CD4-positive, alpha-beta T cell (primary cell): Measurements from ENCODE around the gene BEND7. TPM values are rescaled to one million over a fixed set of nuclear protein-coding genes. Genes with fewer than 3 reads are reported as not detected.

ENCODE experiments used
- ATAC-seq: fragments of 200-7000 bp; cut with Tn5 transposase; one replicate; pipeline ENCODE4 v1.10.0; 2022; ENCODE audit warnings: mild to moderate bottlenecking; ENCODE audit not compliant: poor library complexity
- CTCF ChIA-PET: fragments of 350-600 bp; sonication (Branson Sonifier 250); formaldehyde crosslinking; loops from one replicate; lab custom pipeline; 2021; ENCODE audit warnings: antibody characterized with exemption, inconsistent platforms; lab: Charles Lee
- POLR2A ChIA-PET: fragments of 350-600 bp; sonication (Branson Sonifier 250); formaldehyde crosslinking; loops from one replicate; lab custom pipeline; 2021; ENCODE audit warnings: antibody characterized with exemption, inconsistent platforms; lab: Charles Lee
- DNase-seq, 14 experiments: peaks; one replicate each; pipeline ENCODE4 v3.0.0-alpha.2; 2013 to 2020; ENCODE audit warnings: mixed read lengths in 2 of 14
- H3K27ac ChIP-seq, 2 donors: one replicate each; pipeline versions ENCODE4 v1.5.1 to v1.7.0; 2013; ENCODE audit warnings: low read length in 2 of 2, low read depth in 1 of 2, mild to moderate bottlenecking in 1 of 2
- H3K27me3 ChIP-seq, 2 experiments: 1 replicate in 1 of 2; 2 replicates in 1 of 2; pipeline versions ENCODE4 v1.6.1 to v1.7.0; 2013; ENCODE audit warnings: low read length in 2 of 2, control low read depth in 1 of 2, mild to moderate bottlenecking in 1 of 2, moderate library complexity in 1 of 2; ENCODE audit not compliant: insufficient read depth in 2 of 2, control insufficient read depth in 1 of 2
- H3K36me3 ChIP-seq: one replicate; pipeline ENCODE4 v1.6.1; 2013; ENCODE audit warnings: low read length, control low read depth; ENCODE audit not compliant: insufficient read depth
- H3K4me1 ChIP-seq: one replicate; pipeline ENCODE4 v1.6.1; 2013; ENCODE audit warnings: low read length, control low read depth; ENCODE audit not compliant: insufficient read depth
- H3K4me3 ChIP-seq: one replicate; pipeline ENCODE4 v1.5.1; 2013; ENCODE audit warnings: mild to moderate bottlenecking, low read length, moderate library complexity
- H3K9me3 ChIP-seq, 2 experiments: 1 replicate in 1 of 2; 2 replicates in 1 of 2; pipeline versions ENCODE4 v1.6.1 to v1.7.0; 2013; ENCODE audit warnings: low read length in 2 of 2, mild to moderate bottlenecking in 2 of 2, control low read depth in 1 of 2, moderate library complexity in 1 of 2; ENCODE audit not compliant: control insufficient read depth in 1 of 2, insufficient read depth in 1 of 2
- H3K27ac Mint-ChIP-seq: one replicate; pipeline ENCODE4 v1.8.0; 2020; ENCODE audit warnings: mixed read lengths
- H3K27me3 Mint-ChIP-seq: one replicate; pipeline ENCODE4 v1.8.0; 2021; ENCODE audit warnings: mixed read lengths
- H3K36me3 Mint-ChIP-seq: one replicate; pipeline ENCODE4 v1.8.0; 2021; ENCODE audit warnings: low read depth, mixed read lengths
- H3K4me1 Mint-ChIP-seq: one replicate; pipeline ENCODE4 v1.8.0; 2021; ENCODE audit warnings: low read depth, mixed read lengths
- H3K4me3 Mint-ChIP-seq: one replicate; pipeline ENCODE4 v1.8.0; 2020; ENCODE audit warnings: mild to moderate bottlenecking, mixed read lengths
- H3K9me3 Mint-ChIP-seq: one replicate; pipeline ENCODE4 v1.8.0; 2020; ENCODE audit warnings: mixed read lengths
- intact Hi-C, 2 experiments: fragments of 100-400 bp; cut with DNase I in 1 of 2; cut with micrococcal nuclease in 1 of 2; formaldehyde crosslinking; loops; one replicate each; pipeline versions ENCODE4 v1.15.1 to v1.9.0; 2023 to 2025; cut with DNase I, micrococcal nuclease
- total RNA-seq, 174 experiments: library from RNA in 2 of 174; stranded (reverse) in 2 of 174; gene quantifications; one replicate each; pipeline ENCODE4 v1.2.3 and lab custom pipeline; 2021 to 2026
- TF ChIP-seq, protein P1 (sequence below): fragments of 200-600 bp; IDR thresholded peaks from one replicate; pipeline ENCODE4 v1.8.0; 2022; ENCODE audit warnings: antibody characterized with exemption, mild to moderate bottlenecking

Gene BEND7
- total RNA-seq, 2 experiments from 2014 or later, result not detected

DNA sequence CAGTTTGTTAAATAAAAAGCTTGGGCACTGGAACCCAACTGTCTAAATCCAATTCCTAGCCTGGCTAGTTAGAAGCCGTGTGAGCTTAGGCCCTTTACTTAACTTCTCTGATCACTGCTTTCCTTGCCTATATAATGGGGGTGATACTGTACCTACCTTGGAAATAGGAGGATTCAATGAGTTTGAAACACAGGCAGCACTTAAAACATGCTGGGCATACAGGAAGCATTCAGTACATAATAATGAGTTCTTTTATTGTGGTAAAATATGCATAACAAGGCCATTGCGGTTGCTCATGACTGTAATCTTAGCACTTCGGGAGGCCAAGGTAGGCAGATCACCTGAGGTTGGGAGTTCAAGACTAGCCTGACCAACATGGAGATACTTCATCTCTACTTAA is 133.3 kb downstream of the BEND7 start:
- H3K27ac Mint-ChIP-seq, result no peak overlapping the region
- TF ChIP-seq, protein P1, sequence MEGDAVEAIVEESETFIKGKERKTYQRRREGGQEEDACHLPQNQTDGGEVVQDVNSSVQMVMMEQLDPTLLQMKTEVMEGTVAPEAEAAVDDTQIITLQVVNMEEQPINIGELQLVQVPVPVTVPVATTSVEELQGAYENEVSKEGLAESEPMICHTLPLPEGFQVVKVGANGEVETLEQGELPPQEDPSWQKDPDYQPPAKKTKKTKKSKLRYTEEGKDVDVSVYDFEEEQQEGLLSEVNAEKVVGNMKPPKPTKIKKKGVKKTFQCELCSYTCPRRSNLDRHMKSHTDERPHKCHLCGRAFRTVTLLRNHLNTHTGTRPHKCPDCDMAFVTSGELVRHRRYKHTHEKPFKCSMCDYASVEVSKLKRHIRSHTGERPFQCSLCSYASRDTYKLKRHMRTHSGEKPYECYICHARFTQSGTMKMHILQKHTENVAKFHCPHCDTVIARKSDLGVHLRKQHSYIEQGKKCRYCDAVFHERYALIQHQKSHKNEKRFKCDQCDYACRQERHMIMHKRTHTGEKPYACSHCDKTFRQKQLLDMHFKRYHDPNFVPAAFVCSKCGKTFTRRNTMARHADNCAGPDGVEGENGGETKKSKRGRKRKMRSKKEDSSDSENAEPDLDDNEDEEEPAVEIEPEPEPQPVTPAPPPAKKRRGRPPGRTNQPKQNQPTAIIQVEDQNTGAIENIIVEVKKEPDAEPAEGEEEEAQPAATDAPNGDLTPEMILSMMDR, result no peak
- H3K36me3 ChIP-seq, result no peaks in the 10 kb centered on the region
- ATAC-seq (no peak), DNase-seq (no peak)
- peaks cover 2% of the 10 kb centered on the region for H3K9me3 Mint-ChIP-seq
- intact Hi-C loops, result no loop called here
- H3K4me1 ChIP-seq, result no peaks in the 10 kb centered on the region
- H3K4me3 Mint-ChIP-seq, result no peak overlapping the region
- no peaks in the 10 kb centered on the region for H3K4me1 Mint-ChIP-seq
- no peak overlapping the region for H3K27ac ChIP-seq
- H3K4me3 ChIP-seq, result no peak overlapping the region
- peaks cover 0 to 5% of the 10 kb centered on the region in 2 experiments for H3K27me3 ChIP-seq
- H3K9me3 ChIP-seq, result no peaks in the 10 kb centered on the region
- CTCF ChIA-PET, result no interaction called here
- H3K27me3 Mint-ChIP-seq, result peaks cover 36% of the 10 kb centered on the region
- POLR2A ChIA-PET, result no interaction called here
- no peaks in the 10 kb centered on the region for H3K36me3 Mint-ChIP-seq

DNA sequence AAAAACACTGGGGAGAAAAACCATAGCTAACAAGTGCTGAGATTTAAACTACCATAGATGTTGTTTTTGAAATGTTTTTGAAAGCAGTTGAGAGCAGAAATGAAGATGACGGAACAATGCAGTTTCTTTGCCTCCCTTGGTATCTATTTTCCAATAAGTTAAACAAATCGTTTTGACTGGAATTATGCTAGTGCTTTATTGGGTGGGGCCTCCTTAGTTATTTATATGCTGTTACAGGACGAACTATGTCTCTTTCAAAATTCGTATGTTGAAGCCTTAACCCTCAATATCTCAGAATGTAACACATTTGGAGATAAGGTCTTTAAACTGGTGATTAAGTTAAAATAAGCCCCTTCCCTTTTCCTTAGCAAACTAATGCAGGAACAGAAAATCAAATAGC is 135.2 kb downstream of the BEND7 start:
- POLR2A ChIA-PET, result no interaction called here
- CTCF ChIA-PET, result no interaction called here
- DNase-seq (no peak), ATAC-seq (no peak)
- Mint-ChIP-seq H3K36me3 (no peaks in the 10 kb centered on the region), H3K4me3 (no peak overlapping the region), H3K4me1 (no peaks in the 10 kb centered on the region), H3K27ac (no peak overlapping the region), H3K9me3 (no peaks in the 10 kb centered on the region), H3K27me3 (peaks cover 36% of the 10 kb centered on the region)
- Histone ChIP-seq H3K4me3 (no peak overlapping the region), H3K4me1 (no peaks in the 10 kb centered on the region), H3K36me3 (no peaks in the 10 kb centered on the region), H3K27ac (no peak overlapping the region), H3K27me3 (peaks cover 0 to 5% of the 10 kb centered on the region in 2 experiments), H3K9me3 (no peaks in the 10 kb centered on the region)
- intact Hi-C loops, result no loop called here
- TF ChIP-seq, protein P1, result no peak

DNA sequence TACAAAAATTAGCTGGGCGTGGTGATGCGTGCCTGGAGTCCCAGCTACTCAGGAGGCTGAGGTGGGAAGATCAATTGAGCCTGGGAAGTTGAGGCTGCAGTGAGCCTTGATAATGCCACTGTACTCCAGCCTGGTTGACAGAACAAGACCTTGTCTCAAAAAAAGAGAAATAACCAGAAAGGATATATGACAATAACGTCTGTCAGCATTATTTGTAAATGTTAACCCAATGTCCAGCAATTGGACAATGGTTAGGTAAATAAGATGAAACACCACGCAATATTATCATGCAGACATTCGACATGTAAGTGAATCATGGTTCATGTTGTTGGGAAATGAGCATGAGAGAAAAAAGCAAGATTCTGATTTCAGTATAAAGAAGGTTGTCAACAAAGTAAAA is 136.1 kb downstream of the BEND7 start:
- no peak overlapping the region for H3K27ac ChIP-seq
- H3K4me3 ChIP-seq, result no peak overlapping the region
- no peak for ATAC-seq
- Mint-ChIP-seq H3K4me1 (no peaks in the 10 kb centered on the region), H3K27ac (no peak overlapping the region), H3K27me3 (peaks cover 40% of the 10 kb centered on the region), H3K36me3 (no peaks in the 10 kb centered on the region), H3K9me3 (no peaks in the 10 kb centered on the region), H3K4me3 (no peak overlapping the region)
- H3K27me3 ChIP-seq, result peaks cover 0 to 5% of the 10 kb centered on the region in 2 experiments
- DNase-seq, result no peak
- intact Hi-C loops, result no loop called here
- TF ChIP-seq, protein P1, result no peak
- no peaks in the 10 kb centered on the region for H3K4me1 ChIP-seq
- no peaks in the 10 kb centered on the region for H3K36me3 ChIP-seq
- POLR2A ChIA-PET, result no interaction called here
- H3K9me3 ChIP-seq, result no peaks in the 10 kb centered on the region
- CTCF ChIA-PET, result no interaction called here

Other genes starting within 250 kb of the BEND7 start
- 10 to 100 TPM in 1 of 2 experiments, 1 to 10 TPM in 1; 8.5 to 10.0 TPM for gene PHYH, start 228.9 kb downstream of the BEND7 start, total RNA-seq
- gene SEPHS1, start 180.7 kb downstream of the BEND7 start, total RNA-seq, result 10 to 100 TPM; 13.1 to 17.9 TPM
- 10 to 100 TPM; 20.7 to 22.7 TPM for gene PRPF18, start 58.0 kb upstream of the BEND7 start, total RNA-seq